Measurements from ENCODE around the gene MMP15.

GRCh38 chr16:57996406-57997175 is 29.0 kb upstream of the MMP15 start:
- TF ChIP-seq CTCF (IDR thresholded peaks at IDR 0.05) (no peak), POLR2A (IDR thresholded peaks at IDR 0.05) (no peak)

Data from Peyer's patch (tissue), 4 donors.